GM19324 (cell line): ENCODE measurements around the gene SLC10A6.

ENCODE experiments used
- ATAC-seq: cut with Tn5 transposase; IDR thresholded peaks from one replicate; pipeline ENCODE4 v1.9.1; 2021; ENCODE audit warnings: mild to moderate bottlenecking, moderate library complexity; ENCODE audit not compliant: unreplicated experiment, low FRiP score

Gene SLC10A6

DNA sequence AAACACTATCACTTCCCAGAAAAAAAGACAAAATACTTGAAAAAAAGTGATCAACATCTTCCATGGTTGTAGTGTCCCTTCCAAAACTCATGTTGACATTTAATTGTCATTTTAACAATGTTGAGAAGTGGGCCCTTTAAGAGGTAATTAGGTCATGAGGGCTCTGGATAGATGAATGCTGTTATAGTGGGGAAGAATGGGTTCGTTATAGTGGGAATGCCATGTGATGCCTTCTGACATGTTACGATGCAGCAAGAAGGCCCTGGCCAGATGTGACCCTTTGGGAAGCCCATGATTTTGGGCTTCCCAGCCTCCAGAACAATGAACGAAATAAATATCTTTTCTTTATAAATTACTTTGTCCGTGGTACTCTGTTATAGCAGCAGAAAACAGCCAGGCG lies 4.0 kb upstream of the SLC10A6 start:
- ATAC-seq, result no peak

DNA sequence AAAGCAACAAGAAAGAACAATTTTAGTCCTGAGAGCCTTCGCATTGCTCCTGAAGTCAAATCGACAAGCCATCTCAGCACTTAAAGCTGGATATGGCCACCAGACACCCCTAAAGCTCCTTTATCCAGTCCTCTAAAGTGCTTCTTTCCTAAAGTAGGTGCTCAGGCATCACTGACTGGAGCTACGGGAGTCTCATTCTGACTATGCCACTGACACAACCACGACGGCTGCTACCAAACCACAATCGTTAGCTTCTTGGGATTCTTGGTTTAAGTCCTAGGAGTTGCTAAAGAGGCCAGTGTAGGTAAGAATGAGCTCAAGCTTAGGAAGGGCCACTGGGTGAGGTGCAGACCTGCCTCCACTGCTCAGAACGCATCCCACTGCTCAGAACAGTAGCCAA lies 1.0 kb downstream of the SLC10A6 start:
- no peak for ATAC-seq

DNA sequence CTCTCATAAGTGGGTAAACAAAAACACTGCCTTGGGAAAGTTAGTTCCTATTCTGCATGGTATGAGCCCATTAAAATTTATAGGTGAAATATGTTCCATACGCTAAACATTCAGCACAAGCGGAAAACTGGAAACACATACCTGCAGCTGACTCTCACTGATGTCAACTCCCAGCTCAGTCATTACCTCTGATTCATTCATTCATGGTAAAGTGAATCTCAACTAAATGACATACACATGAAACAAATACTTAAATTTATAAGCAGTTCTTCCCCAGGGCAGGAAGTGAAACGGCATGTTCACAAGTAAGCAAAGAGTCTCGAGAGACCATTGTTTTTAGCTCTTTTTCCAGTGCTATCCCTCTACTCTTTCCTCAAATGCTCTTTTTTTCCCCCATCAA lies 1.6 kb downstream of the SLC10A6 start:
- ATAC-seq, result no peak

DNA sequence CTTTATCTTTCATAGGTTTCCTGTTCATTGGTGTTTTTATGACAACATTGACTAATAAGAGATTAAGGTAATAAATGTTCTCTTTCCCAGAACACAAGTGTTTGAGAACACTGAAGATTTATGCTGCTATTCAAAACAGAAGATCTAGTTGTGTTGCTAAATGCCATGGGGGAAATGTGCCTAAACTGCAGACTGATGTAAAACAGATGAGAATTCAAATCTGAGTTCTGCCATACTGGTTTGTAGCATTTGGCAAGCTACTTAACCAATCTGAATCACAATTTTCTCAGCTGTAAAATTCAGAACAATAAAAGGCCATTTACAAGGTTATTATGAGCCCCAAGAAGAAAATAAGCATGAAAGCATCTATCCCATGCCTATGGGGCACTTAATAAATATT lies 2.3 kb downstream of the SLC10A6 start:
- ATAC-seq, result no peak

DNA sequence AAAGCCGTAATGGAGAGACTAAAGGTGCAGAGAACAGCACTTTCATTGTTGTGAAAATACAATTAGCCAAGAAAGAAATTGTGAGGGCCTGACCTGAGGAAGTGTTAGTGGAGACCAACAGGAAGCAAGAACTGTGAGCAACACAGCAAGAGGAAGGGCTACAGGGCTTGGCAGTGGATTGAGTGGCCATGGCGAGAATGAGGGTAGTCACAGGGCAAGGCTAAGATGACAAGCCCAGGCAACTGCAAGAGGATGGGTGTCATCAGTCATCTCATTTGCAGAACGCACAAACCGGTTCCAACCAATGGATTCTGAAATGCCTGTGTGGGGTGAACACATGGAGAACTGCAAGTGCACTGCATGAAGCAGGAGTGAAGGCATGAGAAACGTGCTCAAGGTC lies 3.6 kb downstream of the SLC10A6 start:
- no peak for ATAC-seq

DNA sequence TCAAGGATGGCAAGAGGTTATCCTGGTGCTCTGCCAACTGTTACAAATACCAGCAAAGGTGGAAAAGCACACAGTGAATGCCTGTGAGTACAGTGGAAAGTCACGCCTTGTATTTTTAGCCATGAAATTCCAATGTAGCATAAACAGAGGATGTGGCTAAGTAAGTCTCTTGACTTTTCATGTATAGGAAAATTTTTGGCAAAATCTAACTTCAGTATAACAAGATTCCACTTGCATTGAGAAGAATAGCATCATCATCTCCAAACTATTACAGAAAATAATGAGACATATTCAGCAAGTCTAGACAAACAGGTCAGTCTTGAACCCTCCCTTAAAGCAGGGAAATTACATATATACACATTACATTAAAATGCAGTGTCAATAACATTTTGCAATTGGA lies 7.9 kb downstream of the SLC10A6 start:
- no peak for ATAC-seq

DNA sequence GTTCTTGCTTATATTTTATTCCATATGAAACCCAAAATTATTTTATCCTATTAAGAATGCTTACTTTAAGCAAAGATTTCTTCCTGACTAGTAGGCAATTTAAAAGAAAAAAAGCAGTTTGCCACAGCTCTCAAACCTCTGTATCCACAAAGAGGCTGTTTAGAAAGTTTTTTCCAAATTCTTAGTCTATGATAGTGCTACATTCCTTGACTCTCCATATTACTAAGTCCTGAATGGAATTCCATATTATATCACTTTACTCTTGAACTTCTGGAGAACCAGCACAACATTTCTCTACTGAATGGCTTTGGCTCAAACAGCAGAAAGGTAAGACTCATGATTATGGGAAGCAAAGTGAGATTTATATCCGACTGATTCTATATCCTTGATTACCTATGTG lies 8.3 kb downstream of the SLC10A6 start:
- no peak for ATAC-seq

DNA sequence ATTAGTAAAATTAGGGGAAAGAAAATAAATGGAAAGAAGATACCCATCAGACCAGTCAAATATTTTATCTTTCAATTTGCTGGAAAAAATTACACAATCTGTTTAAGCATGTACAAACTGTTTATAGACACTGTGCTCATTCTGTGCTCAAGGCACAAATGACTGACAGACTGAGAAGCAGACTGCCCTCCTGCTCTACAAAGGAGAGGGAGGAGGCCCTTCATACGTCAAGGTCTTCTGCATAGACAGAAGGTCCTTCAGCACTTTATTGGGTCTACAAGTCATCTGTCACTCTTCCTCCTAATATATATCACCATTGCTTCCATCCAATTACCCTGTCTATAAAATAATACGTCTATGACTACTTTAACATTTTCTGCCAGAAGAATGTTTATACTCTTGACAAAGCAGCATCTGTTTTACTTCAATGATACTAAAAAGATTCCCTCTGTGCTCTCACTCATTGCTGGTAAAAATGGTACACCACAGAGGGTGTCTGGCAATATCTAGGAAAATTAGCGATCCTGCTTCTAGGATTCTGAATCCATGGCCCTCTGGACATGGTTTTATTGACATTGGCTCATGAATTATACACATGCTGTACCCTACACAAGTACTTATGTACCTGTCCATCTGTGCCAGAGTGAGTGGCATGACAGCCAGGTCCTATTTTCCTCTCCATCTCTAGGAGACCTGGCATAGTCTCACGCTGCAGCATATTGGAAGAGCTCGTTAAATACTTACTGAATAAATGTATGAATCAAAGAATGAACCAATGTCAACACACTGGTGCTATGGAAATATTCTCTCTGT lies 11.3 kb downstream of the SLC10A6 start:
- no peak for ATAC-seq

DNA sequence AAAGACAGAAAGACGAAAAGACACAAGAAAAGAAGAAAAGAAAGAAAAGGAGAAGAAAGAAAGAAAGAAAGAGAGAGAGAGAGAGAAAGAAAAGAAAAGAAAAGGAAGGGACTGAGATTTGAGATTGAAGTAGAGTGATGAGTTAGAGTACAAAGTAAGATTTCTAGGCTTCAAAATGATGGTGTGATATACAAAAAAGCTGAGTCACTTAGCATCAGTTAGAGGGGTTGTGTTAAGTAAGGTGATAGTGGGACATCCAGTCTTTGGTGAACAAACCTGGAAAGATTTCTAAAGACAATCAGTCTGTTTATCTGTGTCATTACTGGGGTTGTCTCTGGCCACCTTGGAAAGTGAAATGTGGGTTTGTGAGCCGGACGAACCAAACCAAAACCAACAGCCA lies 13.5 kb downstream of the SLC10A6 start:
- ATAC-seq, result no peak

DNA sequence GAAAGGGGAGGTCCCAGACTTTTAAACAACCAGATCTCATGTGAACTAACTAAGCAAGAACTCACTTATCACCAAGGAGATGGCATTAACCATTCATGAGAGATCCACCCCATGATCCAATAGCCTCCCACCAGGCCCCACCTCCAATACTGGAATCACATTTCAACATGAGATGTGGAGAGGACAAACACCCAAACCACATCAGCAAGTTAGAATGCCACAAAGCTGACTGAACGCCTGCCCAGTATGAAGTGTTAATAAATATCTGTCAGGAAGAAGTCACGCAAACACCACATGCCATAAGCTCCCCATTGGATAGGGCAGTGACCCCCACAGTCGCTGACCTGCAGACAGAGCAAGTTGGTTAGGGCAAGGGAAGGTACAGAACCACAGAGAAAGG lies 14.3 kb downstream of the SLC10A6 start:
- ATAC-seq, result no peak

DNA sequence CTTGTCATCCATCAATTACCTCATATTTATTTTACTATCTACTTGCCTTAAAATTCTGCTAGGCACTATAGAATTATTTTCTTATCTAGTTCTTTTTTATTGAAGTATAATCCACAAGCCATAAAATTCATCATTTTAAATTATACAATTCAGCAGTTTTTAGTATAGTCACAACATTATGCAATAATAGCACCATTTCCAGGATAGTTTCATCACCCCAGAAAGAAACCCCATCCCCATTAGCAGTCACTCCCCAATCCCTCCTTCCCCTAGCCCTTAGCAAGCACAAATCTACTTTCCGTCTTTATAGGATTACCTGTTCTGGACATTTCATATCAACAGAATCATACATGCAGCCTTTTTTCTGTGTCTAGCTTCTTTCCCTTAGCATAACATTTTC lies 15.6 kb downstream of the SLC10A6 start:
- no peak for ATAC-seq

DNA sequence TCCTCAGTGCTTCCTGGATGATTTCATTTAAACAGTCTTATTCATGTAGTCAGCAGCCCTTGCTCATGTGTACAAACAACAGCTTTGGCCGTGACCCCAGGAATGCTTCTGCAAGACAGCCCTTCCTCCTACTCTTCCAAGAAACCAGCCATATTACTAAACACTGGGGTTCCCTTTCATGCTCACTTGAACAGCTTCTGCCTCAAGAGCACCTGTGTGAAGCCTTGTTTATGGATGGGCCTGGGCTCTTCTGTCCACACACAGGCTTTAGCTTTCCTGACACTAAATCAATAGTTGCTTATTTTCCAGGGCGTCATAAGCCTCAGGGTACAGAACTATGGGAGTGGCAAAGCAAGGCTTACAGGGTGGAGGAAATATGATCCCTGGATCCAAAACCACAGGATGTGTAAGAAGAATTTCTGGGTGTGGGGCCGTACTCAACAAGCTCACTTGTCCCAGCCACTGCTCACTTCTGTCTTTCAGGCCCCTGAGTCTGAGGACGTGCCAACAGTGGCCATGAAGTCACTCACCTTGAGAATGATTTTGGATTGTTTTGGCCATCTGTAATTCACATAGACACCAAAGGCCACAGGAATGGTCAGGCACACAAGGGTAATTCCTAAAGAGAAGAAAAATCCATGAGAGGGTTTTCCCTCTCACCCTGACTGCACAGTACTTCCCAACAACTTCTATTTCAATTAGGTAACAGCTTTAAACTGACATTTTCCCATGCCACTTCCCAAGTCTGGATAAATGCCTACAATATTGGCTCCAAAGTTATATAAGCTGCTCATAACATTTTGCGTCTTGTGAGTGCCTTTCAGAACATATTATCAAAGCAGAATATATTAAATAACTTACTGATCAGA lies 17.7 kb downstream of the SLC10A6 start:
- no peak for ATAC-seq

DNA sequence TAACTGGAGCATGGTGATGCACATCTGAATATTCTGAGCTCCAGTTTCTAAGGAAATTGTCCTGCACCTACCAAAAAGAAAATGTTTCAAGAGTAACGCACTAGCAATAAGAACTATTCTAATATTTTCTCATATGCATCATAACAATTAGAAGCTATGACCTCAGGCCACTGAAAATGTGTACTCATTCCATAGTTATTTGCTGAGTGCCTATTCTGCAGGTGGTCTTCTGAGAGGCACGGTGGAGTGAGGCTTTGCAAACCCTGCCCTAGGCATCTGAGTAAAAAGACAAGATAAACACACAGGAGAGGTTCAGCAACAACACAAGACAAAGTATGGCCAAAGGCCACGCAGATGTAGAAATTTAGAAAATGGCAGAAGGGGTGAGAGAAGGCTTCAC lies 23.7 kb downstream of the SLC10A6 start:
- ATAC-seq, result no peak

DNA sequence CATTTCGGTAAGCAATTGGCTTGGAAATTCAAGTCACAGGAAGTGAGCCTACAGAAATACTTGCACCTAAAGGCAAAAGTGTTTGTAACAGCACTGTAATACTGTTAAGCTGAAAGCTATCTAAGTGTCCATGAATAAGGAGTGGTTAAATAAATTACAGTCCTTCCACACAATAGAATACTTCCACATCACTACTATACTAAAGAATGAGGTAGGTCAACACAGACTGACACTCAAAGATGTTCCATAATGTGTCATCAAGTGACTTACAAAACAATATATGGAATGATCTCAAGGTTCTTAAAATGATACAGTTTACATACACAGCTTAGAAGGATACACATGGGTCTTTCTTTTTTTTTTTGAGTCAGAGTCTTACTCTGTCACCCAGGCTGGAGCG lies 27.0 kb downstream of the SLC10A6 start:
- ATAC-seq, result no peak

DNA sequence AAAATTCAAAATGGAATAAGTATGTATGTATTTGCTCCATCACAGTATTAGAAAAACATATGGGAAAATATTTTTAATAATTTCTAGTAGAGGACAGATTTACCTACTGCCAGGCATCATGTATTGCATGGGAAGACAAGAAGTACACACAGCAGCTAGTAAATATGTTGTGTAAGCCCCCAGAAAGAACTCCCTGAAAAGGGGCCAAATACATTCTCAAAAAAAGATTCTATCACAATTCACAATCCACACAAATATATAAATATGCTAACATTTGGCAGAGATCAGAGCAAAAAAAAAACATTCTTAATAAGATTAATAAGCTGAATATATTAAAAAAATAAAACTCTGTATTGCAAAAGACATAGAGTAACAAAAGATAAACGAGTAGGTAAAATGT lies 28.0 kb downstream of the SLC10A6 start:
- ATAC-seq, result no peak

DNA sequence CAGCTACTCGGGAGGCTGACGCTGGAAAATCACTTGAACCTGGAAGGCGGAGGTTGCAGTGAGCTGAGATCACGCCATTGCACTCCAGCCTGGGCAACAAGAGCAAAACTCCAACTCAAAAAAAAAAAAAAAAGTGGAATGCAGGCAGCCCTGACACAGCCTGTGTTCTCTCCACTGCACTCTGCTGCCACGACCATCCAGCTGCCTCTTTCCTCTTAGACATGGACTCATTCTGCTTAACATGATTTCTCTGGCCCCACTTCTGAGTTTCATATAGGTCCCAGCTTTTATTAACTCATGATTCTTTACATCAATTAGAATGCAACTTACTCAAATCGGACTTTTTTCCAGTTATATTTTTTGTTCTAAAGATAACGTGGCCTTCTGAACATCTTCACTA lies 29.6 kb downstream of the SLC10A6 start:
- ATAC-seq, result no peak

DNA sequence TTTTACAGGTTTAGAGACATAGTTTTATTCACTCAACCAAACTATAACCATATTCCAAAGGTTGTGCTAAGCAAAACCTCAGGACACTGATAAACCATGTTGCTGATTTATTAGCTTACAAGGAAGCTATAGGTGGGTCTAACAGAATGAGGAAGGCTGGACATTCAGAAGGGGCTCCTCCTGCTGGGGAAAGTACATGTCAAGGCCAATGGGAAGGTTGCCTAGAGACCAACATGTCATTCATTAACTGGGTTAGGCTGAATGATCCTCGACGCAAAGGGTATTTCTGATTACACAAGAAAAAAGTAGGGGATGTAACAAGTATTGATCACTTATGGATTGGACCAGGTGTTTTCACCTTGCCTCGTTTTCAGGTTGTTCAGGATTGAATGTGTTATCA lies 30.3 kb downstream of the SLC10A6 start:
- no peak for ATAC-seq

DNA sequence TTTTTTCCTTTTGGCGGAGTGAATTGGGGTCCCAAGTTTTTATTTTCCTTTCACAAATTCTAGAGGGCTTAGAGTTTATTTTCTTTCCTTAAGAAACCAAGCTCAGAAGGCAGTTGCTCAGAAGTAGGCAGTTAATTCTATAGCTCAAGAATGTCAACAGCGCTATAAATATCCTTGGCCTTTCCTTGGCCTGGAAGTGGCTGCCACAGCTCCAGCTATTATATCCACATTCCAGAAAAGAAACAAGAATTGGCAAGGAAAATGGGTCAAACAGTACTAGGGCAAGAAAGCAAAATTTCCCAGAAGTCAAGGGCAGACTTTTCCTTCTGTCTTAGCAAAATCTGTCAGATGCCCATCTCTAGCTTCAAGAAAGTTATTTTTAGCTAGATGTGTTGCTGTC lies 31.0 kb downstream of the SLC10A6 start:
- no peak for ATAC-seq

DNA sequence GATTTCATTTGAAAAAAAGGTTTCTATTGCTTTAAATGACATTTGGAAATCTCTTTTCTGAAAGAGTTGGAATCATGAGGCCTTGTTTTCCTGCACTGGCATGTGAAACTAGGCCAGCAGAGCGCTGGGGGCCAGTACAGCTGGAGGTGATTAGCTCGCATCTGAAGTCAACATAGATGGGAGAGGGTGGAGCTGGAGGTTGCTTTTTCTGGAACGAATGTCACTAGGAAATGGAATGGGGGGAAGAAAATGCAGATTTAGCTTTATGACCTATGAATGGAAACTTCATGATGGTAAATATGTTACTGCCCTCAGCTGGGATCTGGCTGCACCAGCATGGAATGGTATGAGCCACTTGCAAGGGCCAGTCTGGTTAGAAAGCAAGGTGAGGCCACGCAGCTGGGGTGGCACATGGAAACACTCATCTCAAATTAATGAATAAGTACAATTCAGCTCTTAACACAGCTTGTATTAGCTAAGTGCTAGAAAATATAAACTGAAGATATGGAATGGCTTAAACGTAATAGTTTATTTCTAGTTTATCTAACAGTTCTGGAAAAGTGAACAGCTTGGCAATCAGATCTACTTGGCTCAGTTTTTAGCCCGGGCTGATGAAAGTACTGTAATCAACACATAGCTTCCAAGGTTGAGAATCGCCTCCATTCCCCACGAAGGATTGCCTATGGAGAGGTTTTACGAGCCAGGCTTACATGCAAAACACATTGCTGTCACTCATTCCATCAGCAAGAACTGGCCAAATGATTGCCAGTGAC lies 32.5 kb downstream of the SLC10A6 start:
- no peak for ATAC-seq

DNA sequence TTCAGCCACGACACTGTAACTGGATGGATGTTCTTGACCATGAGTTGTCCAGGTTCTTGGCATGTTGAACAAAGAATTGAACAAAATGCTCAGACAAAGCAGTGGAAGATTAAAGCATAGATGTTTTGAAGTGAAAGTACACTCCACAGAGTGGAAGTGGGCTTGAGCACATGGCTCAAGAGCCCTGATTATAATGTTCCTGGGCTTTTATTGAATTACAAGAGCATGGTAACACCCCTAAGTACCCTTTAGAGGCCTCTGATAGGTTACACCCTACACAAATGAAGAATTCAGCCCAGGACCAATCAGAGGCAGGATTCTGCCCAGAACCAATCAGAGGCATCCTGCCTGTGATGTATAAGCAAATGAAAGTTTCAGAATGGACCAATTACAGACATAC lies 33.5 kb downstream of the SLC10A6 start:
- ATAC-seq, result no peak

DNA sequence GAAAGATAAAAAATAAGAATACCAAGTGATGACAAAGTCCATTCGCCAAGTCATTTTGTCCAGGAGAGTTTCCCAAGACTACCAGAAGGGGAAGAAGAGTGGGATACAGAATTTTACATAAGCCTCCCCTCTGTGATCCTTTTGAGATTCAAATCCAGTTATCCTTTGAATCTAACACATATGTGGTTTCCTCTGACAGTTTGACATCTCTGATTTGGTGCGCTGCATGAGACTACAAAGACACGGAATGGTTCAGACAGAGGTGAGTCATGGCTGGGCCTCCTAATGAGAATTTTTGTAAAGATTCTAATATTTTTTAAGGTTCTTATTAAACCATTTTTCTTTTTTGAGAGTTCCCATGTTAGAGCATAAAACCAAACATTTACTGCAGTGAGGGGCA lies 38.3 kb downstream of the SLC10A6 start:
- ATAC-seq, result no peak
